HG02870 (cell line): ENCODE results near the gene SLC29A1.

Experiments used
- ATAC-seq: cut with Tn5 transposase; IDR thresholded peaks from one replicate; pipeline ENCODE4 v1.9.1; 2021; ENCODE audit warnings: mild to moderate bottlenecking, moderate library complexity; ENCODE audit not compliant: unreplicated experiment

SLC29A1 gene

DNA sequence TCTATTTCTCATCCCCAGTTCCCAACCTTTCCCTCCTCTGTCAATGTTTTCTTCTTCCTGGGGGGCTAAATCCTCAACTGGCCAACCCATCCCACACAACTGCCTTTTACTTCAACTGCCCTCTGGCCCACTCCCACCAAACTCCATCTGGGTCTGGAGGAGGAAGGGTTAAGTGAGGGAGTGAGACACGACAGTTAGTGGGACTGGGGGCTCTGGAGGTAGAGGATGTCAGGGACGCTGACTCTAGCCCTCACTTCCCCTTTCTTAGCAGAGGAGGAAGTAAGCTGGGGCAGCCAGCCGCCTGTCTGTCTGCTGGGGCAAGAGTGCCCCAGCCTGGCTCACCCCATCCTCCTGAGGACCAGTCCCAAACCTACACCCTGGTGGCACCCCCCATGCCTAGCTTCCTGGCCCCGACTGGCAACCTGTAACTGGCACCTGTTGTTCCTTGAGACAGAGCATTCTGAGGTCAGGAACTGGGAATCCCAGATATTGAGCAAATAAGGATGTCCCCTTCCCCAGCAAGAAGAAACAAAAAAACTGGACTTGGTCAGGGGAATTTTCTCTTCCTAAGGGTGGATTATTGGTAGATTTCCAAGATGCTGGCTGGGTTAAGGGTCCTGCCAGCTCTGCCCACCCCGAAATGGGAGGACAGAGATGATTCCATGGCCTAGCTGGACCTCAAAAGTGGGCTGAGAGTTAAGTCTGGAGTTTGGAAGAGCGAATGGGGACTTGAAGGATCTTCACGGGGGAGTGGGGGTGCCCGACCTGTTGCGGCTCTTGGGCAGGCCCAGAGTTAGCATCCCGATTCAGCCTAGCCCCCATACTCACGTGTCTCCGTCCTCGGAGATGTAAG lies 41.0 kb downstream of the SLC29A1 start:
- ATAC-seq, result no peak

DNA sequence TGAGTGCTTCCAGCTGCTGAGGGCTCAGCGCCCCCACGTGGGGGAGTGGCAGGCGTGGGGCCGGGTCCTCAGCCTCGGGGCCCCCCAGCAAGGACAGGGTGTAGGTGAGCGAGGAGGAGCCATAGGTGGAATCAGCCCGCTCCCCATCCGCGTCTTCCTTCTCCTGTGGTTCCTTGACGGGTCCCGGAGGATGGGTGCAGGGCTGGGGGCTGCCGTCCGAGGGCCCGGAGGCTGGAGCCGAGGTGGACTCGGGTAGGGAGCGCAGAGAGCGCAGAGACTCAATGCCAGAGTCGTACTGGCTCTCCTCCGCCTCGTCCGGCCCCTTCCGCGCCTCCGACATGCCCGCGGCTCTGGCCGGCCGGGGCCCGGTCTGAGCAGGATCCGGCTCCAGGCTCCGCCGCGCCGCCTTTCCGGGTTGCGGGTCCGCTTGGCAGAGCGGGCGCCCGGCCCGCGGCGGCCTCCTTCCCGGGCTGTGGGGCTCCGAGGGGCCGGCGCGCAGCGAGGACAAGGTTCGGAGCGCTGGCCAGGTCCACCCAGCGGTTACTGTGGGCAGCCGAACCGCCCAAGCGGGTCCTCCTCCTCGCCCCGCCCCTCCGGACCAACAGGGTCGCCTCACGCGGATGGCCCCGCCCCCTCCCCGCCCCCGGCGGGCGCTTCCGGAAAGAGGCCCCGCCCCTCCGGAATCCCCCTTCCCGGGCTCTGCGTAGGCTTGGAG lies 41.8 kb downstream of the SLC29A1 start, which contains the start of gene NFKBIE:
NFKBIE (minus strand) TSS at position 545 of the 715 bp plus-strand sequence; CDS start at position 340, 205 bp downstream.
- ATAC-seq, result no peak

DNA sequence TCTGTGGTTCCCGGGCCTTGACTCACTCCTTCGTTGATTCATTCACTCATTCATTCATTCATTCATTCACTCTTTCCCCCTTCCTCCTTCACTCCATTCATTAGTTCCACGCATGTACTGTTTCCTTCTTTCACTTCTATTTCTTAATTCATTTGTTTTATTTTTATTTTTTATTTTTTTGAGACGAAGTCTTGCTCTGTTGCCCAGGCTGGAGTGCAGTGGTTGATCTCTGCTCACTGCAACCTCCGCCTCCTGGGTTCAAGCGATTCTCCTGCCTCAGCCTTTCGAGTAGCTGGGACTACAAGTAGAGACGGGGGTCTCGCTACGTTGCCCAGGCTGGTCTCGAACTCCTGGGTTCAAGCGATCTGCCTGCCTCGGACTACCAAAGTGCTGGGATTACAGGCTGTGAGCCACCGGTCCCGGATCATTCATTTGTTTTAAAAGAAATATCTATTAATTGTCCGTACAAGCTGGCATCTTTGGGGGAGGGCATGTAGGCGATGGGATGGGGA lies 42.4 kb downstream of the SLC29A1 start:
- ATAC-seq, result no peak

DNA sequence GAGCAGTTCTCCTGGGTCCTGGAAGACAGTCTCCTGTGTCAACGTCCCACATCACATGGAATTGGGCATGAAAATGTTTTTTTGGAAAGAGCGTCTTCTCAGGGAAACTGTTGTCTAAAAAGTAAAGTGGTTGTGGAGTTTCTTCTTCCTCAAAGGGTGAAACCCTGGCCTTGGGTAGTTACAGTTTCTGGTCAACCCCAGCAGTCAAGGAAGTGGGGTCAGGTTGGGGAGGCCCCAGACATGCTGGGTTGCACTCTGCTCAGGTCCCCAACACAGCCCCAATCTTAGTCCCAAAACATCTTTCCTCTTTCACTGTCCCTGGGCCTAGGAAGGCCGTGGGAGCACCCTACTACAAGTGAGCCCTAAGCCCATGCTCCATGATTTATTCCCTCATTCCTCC lies 43.0 kb downstream of the SLC29A1 start:
- no peak for ATAC-seq

DNA sequence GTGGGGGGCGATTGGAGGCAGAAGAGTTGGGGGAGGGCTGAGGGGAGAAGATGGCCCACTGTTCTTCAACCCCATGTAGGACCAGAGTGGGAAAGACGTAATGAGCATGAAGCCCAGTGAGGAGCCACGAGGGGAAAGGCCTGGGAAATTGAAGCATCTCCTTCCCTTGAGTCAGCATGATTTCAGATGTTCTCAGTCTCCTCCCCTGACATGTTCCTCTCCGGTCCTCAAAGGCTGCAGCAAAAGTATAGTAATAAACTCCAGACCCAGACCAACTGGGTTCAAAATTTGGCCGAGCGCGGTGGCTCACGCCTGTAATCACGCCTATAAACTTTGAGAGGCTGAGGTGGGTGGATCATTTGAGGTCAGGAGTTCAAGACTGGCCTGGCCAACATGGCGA lies 43.9 kb downstream of the SLC29A1 start:
- ATAC-seq, result no peak

DNA sequence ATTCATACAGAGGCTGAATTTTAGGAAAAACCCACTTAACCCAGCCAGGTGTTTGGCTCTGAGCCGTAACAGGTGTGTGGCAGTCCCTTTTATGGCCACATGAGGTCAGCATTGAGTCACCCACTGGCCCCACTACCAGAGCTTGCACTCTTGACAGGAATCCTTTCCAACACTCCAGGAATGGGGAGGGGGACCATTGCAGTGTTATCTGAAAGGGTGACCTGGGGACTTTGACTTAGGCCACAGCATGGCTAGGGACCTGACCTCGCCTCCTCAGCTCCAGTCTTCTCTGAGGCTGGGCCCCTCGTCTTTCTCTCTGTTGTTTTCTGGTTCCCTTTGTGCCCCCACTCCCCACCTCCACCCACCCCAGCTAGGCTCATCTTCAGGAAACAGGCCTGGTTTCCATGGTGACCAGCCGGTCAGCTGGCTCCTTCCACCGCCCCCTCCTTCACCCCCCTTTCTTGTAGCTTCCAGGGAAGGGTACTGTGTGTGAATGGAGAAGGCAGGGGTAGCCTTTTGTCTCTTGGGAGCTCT lies 44.8 kb downstream of the SLC29A1 start:
- ATAC-seq, result no peak

DNA sequence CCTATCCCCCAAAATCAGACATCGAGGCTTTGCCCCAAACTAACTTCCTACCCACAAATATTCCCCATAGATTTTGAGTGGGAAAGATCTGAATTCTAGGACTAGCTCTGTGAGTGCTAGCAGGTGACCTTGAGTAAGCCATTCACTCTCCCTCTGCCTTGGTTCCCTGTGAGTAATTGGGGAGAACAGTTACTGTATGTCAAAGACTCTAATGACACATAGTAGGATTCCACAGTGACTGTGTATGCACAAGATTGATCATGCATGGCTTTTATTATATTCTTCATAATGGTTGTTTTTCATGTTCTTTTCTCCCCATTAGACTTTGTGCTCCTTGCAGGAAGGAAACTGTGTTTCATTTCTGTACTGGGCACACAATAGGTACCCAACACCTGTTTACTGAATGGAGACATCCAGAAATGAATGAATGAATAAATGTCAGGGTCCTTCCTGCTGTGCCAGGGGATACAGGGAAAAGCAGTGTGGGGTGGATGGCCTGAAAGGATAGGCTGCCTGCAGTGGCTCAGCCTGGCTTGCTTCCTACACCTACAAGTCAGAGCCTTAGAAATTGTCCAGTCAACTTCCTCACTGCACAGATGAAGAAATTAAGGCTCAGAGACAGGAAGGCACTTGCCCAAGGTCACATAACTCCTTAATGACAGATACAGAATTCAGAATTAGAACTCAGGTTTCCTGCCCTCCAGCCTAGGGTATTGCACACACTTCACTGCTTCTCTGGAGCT lies 46.0 kb downstream of the SLC29A1 start:
- ATAC-seq, result no peak

DNA sequence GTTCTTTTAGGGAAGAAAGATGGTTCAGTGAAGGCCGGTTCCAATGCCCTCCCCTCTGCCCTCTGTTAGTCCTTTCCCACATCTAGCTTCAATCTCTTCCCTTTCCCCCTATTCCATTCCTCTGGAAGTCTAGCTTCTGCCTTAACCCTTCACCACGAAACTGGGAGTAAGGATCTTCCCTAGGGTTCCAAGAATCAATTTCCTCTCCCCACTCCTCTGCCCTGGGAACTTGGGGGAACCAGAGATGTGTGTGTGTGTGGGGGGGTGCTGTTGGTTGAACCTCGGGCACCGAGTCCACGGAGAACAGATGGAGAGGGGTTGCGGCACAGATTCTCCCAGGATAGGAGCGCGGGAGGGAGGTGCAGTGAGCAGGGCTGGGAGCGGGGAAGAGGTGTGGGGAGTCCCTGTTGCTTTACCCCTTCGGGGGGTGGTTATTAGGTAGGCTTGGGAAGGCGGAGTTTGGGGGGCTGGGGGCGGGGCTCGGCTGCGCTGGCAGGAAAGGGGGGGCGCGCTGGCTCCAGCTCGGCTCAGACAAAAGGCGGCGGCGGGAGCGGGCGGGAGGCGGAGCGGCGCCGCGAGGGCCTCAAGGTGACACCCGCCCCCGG lies 46.6 kb downstream of the SLC29A1 start, which contains the start of gene TMEM151B:
TMEM151B (plus strand) TSS at position 530 of the 605 bp plus-strand sequence. CDS start 293 bp downstream, outside the sequence.
- no peak for ATAC-seq

DNA sequence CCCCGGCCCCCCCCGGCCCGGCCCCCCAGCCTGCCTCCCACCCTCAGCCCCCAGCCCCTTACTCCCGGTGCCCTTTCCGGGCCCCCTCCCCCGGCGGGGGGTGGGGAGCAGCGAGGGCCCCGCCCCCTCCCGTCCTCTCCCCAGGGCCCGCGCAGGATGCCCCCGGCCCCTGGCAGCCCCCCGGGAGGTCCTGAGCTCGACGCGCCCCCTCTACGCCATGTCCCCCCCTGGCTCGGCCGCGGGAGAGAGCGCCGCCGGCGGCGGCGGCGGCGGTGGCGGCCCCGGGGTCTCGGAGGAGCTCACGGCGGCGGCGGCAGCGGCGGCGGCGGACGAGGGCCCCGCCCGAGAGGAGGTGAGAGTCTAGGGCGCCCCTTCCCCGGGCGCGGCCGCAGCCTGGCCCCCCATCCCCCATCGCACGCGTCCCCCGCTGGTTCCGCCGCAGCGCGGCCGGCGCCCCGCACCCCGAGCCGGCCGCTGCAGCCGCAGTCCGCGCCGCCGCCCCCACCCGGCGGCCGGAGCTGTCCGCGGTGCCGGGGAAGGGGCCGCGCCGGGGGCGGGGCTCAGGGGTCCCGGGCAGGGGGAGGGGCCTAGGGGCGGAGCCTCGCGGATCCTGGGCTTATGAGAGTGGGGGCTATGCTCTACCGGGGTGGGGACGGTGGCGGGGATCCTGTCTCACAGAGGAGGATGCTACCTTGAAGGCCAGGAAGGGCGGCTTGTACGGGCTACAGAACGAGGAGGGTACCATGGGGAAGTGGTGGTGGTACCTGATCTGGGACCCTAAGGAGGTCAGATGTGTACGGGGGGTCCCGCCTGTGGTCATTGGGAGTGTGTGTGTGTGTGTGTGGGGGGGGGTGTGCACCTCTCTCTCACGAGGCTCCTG lies 47.4 kb downstream of the SLC29A1 start:
- ATAC-seq, result no peak

DNA sequence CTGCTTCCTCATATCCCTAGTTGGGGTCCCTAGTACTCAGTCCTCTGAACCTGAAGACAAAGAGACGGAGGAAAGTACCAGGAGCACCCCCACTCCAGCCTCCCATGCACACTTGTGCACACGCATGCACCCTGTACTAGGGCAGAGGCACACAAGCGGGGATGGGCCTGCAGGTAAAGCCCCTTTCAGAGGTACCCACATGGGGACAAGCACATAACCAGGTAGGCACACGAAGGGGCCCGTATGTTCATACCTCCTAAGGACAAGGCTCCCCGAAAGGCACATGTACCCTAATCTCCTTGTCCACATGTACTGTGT lies 48.0 kb downstream of the SLC29A1 start:
- no peak for ATAC-seq

DNA sequence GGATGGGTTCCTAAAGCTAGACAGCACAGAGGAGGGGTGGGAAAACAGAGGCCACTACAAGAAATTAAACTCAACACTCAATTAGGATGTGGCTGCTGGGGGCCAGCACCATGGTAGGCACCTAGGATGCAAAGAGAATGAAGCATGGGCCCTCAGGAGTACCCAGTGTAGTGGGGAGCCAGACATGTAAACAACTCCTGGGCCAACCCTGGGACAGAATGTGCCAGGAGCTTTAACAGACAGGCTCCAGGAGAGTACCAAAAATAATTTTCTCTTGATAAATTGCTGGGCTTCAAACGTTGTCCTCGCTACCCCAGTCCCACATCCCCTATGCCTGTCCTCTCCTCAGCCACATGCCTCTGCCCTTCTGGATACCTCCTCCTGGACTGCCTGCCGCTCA lies 48.5 kb downstream of the SLC29A1 start:
- ATAC-seq, result no peak

DNA sequence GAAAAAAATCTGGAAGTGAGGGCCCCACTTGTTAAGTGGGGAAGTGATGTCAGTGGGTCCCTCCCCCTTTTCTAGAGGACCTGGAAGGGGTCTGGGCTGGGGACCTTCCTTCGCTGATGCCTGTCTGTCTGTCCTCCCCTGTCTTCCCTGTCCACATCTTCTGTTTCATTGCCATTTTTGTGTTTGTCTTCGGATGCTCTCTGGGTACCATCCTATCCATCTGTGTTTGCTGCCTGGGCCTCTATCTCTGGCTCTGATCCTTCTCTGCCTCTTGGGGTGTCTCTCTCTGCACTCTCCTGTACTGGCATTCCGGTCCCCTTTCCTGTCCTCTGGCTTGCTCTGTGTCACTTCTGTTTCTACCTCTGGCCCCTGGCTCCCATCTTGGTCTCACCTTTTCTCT lies 49.1 kb downstream of the SLC29A1 start:
- ATAC-seq, result no peak

DNA sequence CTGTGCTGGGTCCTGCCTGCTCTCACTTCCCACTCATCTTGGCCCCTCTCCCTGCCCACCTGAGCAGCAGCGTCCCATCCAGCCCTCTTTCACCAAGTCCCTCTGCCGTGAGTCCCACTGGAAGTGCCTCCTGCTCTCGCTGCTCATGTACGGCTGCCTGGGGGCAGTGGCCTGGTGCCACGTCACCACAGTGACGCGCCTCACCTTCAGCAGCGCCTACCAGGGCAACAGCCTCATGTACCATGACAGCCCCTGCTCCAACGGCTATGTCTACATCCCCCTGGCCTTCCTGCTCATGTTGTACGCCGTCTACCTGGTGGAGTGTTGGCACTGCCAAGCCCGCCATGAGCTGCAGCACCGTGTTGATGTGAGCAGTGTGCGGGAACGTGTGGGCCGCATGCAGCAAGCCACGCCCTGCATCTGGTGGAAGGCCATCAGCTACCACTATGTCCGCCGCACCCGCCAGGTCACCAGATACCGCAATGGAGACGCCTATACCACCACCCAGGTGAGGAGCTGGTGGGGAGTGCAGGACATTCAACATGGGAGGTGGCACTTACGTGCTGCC lies 49.7 kb downstream of the SLC29A1 start:
- no peak for ATAC-seq

DNA sequence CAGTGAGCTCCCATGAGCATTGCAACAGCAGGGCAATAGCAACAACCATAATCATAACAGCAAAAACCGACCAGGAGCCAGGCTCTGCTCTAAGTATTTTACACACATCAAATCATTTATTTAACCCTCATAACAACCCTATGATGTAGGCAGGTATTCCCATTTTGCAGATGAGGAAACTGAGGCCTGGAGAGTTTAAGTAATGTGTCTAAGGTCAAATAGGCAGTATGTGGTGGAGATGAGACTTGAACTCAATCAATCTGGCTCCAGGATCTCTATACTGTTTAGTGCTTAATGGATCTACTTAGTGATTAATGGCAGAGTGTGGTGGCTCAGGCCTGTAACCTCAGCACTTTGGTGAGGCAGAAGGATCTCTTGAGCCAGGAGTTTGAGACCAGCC lies 50.2 kb downstream of the SLC29A1 start:
- no peak for ATAC-seq

DNA sequence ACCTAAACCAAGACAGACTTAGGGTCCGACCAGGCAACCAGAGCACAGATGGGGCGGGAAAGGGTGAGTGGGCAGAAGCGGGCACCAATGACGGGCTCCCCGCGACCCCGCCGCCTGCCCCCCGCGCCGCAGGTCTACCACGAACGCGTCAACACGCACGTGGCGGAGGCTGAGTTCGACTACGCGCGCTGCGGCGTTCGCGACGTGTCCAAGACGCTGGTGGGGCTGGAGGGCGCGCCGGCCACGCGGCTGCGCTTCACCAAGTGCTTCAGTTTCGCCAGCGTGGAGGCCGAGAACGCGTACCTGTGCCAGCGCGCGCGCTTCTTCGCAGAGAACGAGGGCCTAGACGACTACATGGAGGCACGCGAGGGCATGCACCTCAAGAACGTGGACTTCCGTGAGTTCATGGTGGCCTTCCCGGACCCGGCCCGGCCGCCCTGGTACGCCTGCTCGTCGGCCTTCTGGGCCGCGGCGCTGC lies 51.9 kb downstream of the SLC29A1 start:
- no peak for ATAC-seq

DNA sequence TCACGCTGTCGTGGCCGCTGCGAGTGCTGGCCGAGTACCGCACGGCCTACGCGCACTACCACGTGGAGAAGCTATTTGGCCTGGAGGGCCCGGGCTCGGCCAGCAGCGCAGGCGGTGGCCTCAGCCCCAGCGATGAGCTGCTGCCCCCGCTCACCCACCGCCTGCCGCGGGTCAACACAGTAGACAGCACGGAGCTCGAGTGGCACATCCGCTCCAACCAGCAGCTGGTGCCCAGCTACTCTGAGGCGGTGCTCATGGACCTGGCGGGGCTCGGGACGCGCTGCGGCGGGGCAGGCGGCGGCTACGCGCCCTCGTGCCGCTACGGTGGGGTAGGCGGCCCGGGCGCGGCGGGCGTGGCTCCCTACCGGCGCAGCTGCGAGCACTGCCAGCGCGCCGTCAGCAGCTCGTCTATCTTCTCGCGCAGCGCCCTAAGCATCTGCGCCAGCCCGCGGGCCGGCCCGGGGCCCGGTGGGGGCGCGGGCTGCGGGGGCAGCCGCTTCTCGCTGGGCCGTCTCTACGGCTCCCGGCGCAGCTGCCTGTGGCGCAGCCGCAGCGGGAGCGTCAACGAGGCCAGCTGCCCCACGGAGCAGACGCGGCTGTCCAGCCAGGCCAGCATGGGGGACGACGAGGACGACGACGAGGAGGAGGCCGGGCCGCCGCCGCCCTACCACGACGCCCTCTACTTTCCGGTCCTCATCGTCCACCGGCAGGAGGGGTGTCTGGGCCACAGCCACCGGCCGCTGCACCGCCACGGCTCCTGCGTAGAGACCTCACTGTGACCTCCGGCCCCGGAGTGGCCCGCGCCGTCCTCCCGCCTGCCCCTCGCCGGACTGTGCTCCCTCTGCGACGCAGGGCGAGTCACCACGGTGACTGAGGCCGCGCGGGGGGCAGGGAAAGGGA lies 52.6 kb downstream of the SLC29A1 start:
- ATAC-seq, result no peak

DNA sequence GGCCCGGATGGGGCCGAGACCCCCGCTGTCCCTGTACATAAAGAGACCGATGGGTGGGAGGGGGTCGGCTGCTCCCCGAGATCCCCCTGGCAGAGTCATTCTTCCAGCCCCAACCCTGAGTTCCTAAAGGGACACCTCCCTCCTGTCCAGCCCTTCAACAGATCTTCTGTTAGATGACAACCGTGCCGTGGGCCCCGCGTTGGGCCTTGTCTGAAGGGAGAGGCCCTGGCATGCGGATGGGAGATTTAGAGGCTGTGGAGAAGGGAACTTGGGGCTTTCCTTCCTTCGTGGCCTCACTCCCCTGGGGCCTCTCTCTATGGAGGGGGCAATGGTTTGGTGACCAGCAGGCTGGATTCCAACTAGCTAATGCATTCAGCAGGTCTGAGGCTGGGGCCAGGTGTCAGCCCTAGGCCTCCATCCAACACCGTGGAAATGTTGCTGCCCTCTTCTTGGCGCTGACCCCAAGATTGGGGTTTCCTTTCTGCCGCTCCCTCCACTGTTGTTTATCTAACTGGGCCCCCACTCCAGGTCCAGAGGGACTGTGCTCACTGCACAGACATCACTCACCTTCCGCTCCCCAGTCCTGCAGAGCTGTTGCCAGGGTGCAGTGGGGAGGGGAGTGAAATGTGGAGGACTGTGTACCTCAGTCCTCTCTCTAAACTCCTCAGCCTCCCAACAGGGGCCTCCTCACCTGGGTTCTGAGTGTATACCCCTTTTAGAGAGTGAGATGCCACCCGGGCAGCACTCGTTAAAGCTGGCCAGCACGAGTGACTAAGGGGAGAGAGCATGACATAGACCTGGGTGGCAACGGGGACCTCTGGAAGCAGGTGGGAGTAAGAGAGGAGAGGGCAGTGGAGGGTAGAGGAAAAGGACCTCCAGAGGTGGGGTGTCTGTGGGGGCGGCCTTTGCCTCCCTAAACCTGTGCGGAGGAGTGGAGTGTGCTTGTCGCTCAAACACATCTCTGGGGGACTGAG lies 53.6 kb downstream of the SLC29A1 start:
- ATAC-seq, result no peak
